K562 (cell line): Measurements from ENCODE around the gene SLC38A8. TPM values are rescaled to one million over a fixed set of nuclear protein-coding genes. Genes with fewer than 3 reads are reported as not detected.

Experiments
- CBFA2T3 ChIP-seq: fragments of 450-650 bp; IDR thresholded peaks from 2 replicates; pipeline ENCODE4 v1.6.1; 2017
- HNRNPLL ChIP-seq: fragments of 200-400 bp; formaldehyde crosslinking; IDR thresholded peaks from 2 replicates; pipeline ENCODE4 v1.6.1; 2017; ENCODE audit warnings: low read length, low read depth, mild to moderate bottlenecking; ENCODE audit not compliant: poor library complexity, severe bottlenecking
- L3MBTL2 ChIP-seq: fragments of 450-650 bp; IDR thresholded peaks from 2 replicates; pipeline ENCODE4 v1.6.1; 2016; ENCODE audit warnings: mild to moderate bottlenecking, moderate library complexity
- MYBL2 ChIP-seq, 2 experiments: fragments of 450-650 bp in 1 of 2; sonication (generic) in 1 of 2; formaldehyde crosslinking in 1 of 2; IDR thresholded peaks; 2 replicates each; pipeline versions ENCODE4 v1.6.1 to v1.8.1; 2017 to 2022; ENCODE audit warnings: borderline replicate concordance in 1 of 2, inconsistent platforms in 1 of 2, low read depth in 1 of 2, mild to moderate bottlenecking in 1 of 2, missing genetic modification reagents in 1 of 2, moderate library complexity in 1 of 2
- RAD21 ChIP-seq, 2 experiments: fragments of 250-450 bp in 1 of 2; fragments of 450-650 bp in 1 of 2; sonication (Bioruptor Pico) in 1 of 2; formaldehyde crosslinking in 1 of 2; IDR thresholded peaks in 1 of 2; conservative IDR thresholded peaks in 1 of 2; 2 replicates each; pipeline versions ENCODE4 v1.4.0 to v1.8.0; 2020 to 2022; ENCODE audit warnings: mild to moderate bottlenecking in 2 of 2, moderate library complexity in 1 of 2
- SIN3B ChIP-seq: fragments of 450-650 bp; IDR thresholded peaks from 2 replicates; pipeline ENCODE4 v1.6.1; 2017; ENCODE audit warnings: low read depth, mild to moderate bottlenecking, moderate library complexity
- polyA plus RNA-seq, 8 experiments: library from polyadenylated mRNA; depleted of rRNA in 4 of 8; stranded (reverse) in 5 of 8; unstranded in 3 of 8; fragments of >200 nt; fragmentation: Nextera tagmentation in 2 of 8; fragmentation: Illumina TruSeq in 1 of 8; extraction: Ambion mirVana in 2 of 8; extraction: Trizol in 1 of 8; gene quantifications; 2 replicates each; pipeline versions ENCODE4 v1.2.1 to v1.2.3, GENCODE V29; 2011 to 2014; ENCODE audit warnings: inconsistent platforms in 1 of 8, missing spikeins in 1 of 8
- total RNA-seq, 7 experiments: library from RNA; depleted of rRNA in 6 of 7; stranded (reverse); fragments of >200 nt in 6 of 7; fragmentation: Illumina TruSeq in 2 of 7; extraction: Trizol in 2 of 7; gene quantifications; 2 replicates each; pipeline versions ENCODE4 v1.2.1 to v1.2.3, GENCODE V29; 2011 to 2021; ENCODE audit warnings: low replicate concordance in 1 of 7
- TF ChIP-seq, protein P1 (sequence below): fragments of 200-800 bp; sonication (Bioruptor generic); IDR thresholded peaks from 2 replicates; pipeline ENCODE4 v1.6.1; 2017; ENCODE audit warnings: missing genetic modification characterization, missing compliant biosample characterization
- TF ChIP-seq, protein P2 (sequence below), 2 experiments: IDR thresholded peaks; 2 replicates each; pipeline ENCODE4 v1.6.1; 2011; ENCODE audit warnings: borderline replicate concordance in 1 of 2, control low read depth in 1 of 2, low read depth in 1 of 2, low read length in 1 of 2, mild to moderate bottlenecking in 1 of 2, mixed read lengths in 1 of 2, moderate library complexity in 1 of 2; ENCODE audit not compliant: insufficient read depth in 1 of 2, insufficient read length in 1 of 2, poor library complexity in 1 of 2, severe bottlenecking in 1 of 2; ENCODE audit errors: extremely low read depth in 1 of 2
- TF ChIP-seq, protein P3 (sequence below): fragments of 250-450 bp; sonication (Bioruptor Pico); IDR thresholded peaks from 2 replicates; pipeline ENCODE4 v1.9.0; 2021; ENCODE audit warnings: mild to moderate bottlenecking, inconsistent platforms
- TF ChIP-seq, protein P4 (sequence below), 2 experiments: IDR thresholded peaks; 2 replicates each; pipeline ENCODE4 v1.6.1; 2012; ENCODE audit warnings: improper control_type of control experiment in 2 of 2, low read depth in 2 of 2, low read length in 2 of 2, borderline replicate concordance in 1 of 2
- TF ChIP-seq, protein P5 (sequence below): sonication (generic); formaldehyde crosslinking; IDR thresholded peaks from 2 replicates; pipeline ENCODE4 v1.8.0; 2022; ENCODE audit warnings: mild to moderate bottlenecking, missing genetic modification reagents

Gene SLC38A8
- total and polyA plus RNA-seq, 9 of the 15 experiments (the other 6 are each of a cell fraction or from before 2014, with no cell fraction given) = 0.28 TPM; not detected in 8

DNA sequence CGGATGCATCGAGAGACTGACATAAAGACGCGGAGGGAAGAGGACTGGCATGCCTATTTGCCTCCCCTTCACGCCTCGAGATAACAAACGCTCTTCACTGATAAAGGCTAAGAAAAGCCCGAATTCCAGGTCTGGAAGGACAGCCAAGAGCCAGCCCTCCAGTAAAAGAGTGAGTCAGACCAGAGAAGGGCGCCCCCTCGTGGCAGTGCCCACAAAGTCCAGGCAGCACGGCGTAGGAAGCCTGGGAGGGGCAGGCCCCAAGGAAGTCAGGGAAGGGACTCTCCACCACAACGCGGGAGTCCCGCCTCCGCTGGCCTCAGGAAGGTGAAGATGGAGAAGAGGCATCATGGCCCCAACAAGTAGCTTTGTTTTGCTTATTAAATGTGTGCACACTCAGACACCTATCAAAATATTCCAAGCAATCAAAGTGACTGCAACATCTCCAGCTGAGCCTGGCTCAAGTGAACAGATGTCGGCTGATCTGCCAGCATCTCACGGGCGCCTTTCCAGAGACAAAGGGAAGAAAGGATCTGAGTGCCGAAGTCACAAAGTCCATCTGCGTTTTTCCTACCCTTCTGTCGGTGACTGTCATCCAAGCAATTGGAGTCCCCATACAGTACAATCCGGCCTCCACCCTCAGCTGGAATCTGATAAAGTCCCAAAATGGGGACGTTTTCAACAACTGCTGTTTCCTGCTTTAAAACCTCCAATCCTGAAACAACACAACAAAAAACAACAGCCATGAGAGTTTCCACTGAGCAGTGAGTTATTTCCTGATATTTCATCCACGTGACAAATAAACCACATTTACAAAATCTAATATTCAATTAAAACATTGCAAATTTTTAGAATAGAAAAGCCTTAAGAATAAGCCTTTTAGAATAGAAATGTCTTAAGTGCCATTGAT, 20.4 kb upstream of the SLC38A8 start (continued):
- TF ChIP-seq, protein P1, sequence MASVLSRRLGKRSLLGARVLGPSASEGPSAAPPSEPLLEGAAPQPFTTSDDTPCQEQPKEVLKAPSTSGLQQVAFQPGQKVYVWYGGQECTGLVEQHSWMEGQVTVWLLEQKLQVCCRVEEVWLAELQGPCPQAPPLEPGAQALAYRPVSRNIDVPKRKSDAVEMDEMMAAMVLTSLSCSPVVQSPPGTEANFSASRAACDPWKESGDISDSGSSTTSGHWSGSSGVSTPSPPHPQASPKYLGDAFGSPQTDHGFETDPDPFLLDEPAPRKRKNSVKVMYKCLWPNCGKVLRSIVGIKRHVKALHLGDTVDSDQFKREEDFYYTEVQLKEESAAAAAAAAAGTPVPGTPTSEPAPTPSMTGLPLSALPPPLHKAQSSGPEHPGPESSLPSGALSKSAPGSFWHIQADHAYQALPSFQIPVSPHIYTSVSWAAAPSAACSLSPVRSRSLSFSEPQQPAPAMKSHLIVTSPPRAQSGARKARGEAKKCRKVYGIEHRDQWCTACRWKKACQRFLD = no peak
- TF ChIP-seq CBFA2T3 = no peak
- TF ChIP-seq, protein P2, sequence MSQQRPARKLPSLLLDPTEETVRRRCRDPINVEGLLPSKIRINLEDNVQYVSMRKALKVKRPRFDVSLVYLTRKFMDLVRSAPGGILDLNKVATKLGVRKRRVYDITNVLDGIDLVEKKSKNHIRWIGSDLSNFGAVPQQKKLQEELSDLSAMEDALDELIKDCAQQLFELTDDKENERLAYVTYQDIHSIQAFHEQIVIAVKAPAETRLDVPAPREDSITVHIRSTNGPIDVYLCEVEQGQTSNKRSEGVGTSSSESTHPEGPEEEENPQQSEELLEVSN (IDR thresholded peaks at IDR 0.05; ENCODE audit: borderline replicate concordance in 1 of 2, extremely low read depth in 1 of 2, insufficient read depth in 1 of 2, insufficient read length in 1 of 2, low read depth in 1 of 2, low read length in 1 of 2, poor library complexity in 1 of 2, severe bottlenecking in 1 of 2) = peak in 1 of 2 experiments; percentile 13
- TF ChIP-seq, protein P3, sequence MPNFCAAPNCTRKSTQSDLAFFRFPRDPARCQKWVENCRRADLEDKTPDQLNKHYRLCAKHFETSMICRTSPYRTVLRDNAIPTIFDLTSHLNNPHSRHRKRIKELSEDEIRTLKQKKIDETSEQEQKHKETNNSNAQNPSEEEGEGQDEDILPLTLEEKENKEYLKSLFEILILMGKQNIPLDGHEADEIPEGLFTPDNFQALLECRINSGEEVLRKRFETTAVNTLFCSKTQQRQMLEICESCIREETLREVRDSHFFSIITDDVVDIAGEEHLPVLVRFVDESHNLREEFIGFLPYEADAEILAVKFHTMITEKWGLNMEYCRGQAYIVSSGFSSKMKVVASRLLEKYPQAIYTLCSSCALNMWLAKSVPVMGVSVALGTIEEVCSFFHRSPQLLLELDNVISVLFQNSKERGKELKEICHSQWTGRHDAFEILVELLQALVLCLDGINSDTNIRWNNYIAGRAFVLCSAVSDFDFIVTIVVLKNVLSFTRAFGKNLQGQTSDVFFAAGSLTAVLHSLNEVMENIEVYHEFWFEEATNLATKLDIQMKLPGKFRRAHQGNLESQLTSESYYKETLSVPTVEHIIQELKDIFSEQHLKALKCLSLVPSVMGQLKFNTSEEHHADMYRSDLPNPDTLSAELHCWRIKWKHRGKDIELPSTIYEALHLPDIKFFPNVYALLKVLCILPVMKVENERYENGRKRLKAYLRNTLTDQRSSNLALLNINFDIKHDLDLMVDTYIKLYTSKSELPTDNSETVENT (CRISPR knock-in tag) = 0 out of 2 replicates have a peak, but pooled peaks have one; percentile 29
- TF ChIP-seq, protein P4, sequence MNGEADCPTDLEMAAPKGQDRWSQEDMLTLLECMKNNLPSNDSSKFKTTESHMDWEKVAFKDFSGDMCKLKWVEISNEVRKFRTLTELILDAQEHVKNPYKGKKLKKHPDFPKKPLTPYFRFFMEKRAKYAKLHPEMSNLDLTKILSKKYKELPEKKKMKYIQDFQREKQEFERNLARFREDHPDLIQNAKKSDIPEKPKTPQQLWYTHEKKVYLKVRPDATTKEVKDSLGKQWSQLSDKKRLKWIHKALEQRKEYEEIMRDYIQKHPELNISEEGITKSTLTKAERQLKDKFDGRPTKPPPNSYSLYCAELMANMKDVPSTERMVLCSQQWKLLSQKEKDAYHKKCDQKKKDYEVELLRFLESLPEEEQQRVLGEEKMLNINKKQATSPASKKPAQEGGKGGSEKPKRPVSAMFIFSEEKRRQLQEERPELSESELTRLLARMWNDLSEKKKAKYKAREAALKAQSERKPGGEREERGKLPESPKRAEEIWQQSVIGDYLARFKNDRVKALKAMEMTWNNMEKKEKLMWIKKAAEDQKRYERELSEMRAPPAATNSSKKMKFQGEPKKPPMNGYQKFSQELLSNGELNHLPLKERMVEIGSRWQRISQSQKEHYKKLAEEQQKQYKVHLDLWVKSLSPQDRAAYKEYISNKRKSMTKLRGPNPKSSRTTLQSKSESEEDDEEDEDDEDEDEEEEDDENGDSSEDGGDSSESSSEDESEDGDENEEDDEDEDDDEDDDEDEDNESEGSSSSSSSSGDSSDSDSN (IDR thresholded peaks at IDR 0.05; ENCODE audit: borderline replicate concordance in 1 of 2, low read depth in 2 of 2, low read length in 2 of 2) = peak in 1 of 2 experiments; percentile 44; a peak in 1 of 4 replicates
- TF ChIP-seq, protein P5, sequence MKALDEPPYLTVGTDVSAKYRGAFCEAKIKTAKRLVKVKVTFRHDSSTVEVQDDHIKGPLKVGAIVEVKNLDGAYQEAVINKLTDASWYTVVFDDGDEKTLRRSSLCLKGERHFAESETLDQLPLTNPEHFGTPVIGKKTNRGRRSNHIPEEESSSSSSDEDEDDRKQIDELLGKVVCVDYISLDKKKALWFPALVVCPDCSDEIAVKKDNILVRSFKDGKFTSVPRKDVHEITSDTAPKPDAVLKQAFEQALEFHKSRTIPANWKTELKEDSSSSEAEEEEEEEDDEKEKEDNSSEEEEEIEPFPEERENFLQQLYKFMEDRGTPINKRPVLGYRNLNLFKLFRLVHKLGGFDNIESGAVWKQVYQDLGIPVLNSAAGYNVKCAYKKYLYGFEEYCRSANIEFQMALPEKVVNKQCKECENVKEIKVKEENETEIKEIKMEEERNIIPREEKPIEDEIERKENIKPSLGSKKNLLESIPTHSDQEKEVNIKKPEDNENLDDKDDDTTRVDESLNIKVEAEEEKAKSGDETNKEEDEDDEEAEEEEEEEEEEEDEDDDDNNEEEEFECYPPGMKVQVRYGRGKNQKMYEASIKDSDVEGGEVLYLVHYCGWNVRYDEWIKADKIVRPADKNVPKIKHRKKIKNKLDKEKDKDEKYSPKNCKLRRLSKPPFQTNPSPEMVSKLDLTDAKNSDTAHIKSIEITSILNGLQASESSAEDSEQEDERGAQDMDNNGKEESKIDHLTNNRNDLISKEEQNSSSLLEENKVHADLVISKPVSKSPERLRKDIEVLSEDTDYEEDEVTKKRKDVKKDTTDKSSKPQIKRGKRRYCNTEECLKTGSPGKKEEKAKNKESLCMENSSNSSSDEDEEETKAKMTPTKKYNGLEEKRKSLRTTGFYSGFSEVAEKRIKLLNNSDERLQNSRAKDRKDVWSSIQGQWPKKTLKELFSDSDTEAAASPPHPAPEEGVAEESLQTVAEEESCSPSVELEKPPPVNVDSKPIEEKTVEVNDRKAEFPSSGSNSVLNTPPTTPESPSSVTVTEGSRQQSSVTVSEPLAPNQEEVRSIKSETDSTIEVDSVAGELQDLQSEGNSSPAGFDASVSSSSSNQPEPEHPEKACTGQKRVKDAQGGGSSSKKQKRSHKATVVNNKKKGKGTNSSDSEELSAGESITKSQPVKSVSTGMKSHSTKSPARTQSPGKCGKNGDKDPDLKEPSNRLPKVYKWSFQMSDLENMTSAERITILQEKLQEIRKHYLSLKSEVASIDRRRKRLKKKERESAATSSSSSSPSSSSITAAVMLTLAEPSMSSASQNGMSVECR (CRISPR knock-in tag) = no peak
- TF ChIP-seq MYBL2 (IDR thresholded peaks at IDR 0.05; ENCODE audit: low read depth) = no peak
- TF ChIP-seq MYBL2 (CRISPR knock-in tag; IDR thresholded peaks at IDR 0.05; ENCODE audit: borderline replicate concordance) = no peak
- TF ChIP-seq L3MBTL2 = no peak
- TF ChIP-seq RAD21 (CRISPR knock-in tag; conservative IDR thresholded peaks at IDR 0.05 in 1 of 2, IDR thresholded peaks at IDR 0.05 in 1 of 2) = peak; percentile 64 to 84
- TF ChIP-seq HNRNPLL = no peak
- no peak for TF ChIP-seq SIN3B
